Stimulated activated CD4-positive, alpha-beta T cell treated with anti-CD3 and anti-CD28 coated beads, Interleukin-12 subunit alpha, Interleukin-12 subunit beta, amount 100 ng/mL, for 4 hours (primary cell): ENCODE results near the gene DYNC1LI1.
"Not testable (repeated sequence)": the region's sequence is repeated elsewhere in the genome, so short reads cannot be mapped to it uniquely, and the experiment has no call there.

Source experiments
- DNase-seq: peaks from one replicate; pipeline ENCODE4 v3.0.0-alpha.2; 2020

Gene DYNC1LI1

DNA sequence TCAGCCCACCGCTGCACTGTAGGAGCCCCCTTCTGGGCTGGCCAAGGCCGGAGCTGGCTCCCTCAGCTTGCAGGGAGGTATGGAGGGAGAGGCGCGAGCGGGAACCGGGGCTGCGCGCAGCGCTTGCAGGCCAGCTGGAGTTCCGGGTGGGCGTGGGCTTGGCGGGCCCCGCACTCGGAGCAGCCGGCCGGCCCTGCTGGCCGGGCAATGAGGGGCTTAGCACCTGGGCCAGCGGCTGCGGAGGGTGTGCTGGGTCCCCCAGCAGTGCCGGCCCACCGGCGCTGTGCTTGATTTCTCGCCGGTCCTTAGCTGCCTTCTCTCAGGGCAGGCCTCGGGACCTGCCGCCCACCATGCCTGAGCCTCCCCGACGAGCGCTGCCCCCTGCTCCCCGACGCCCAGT is 8.0 kb upstream of the DYNC1LI1 start:
- DNase-seq = not testable (repeated sequence)

DNA sequence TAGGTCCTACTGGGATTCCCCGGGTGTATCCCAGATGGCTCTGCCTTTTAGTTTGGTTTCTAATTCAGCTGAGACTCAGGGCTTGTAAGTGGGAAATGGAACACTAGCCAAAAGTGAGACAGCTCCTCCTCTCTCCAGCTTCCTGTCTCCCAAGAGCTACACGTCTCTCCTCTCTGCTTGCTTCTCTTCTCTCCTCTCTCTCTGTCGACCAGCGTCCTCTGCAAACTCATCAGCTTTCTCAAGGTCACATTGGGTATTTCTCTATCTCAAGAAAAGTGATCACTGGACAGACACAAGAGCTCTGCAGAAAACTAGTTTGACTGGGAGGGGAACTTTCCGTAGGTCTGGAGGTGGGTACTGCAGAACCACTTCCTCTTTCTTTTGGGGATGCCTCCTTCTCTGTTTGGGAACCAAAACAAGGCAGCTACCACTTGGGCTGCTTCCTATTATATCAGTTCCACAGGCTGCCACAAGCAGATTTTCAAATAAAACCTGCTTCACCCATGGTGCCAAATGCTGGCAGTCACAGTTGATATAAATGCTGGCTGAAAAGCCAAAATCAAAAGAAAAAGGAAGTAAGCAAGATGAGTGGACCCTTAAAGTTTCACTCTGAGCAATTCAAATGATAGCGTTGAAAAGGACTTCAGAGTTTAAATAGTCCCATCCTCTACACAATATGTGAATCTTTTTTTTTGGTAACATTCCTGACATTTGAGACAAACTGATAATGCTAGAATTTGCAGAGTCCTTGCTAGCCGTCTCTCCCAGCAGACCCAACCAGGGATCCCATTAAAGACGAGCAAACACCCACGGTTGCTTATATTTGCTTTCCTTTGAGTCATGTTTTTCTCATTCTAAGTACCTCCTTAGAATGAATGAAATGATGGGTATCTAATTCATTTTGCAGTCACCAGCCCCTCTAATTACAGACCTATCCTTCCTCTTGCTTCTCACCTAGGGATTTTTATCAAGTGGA is 7.2 kb upstream of the DYNC1LI1 start:
- DNase-seq = no peak

DNA sequence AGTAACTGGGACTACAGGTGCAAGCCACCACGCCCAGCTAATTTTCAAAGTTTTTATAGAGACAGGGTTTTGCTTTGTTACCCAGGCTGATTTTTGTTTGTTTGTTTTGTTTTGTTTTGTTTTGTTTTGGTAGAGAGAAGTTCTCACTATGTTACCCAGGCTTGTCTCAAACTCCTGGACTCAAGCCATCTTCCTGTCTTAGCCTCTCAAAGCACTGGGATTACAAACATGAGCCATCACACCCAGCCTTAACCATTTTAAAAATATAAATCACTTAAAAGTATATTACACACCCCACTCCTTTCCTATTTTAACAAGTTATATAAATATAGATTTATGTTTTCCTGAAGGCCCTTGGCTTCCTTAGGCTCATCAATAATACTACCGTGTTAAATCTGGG is 6.5 kb upstream of the DYNC1LI1 start:
- DNase-seq = no peak

DNA sequence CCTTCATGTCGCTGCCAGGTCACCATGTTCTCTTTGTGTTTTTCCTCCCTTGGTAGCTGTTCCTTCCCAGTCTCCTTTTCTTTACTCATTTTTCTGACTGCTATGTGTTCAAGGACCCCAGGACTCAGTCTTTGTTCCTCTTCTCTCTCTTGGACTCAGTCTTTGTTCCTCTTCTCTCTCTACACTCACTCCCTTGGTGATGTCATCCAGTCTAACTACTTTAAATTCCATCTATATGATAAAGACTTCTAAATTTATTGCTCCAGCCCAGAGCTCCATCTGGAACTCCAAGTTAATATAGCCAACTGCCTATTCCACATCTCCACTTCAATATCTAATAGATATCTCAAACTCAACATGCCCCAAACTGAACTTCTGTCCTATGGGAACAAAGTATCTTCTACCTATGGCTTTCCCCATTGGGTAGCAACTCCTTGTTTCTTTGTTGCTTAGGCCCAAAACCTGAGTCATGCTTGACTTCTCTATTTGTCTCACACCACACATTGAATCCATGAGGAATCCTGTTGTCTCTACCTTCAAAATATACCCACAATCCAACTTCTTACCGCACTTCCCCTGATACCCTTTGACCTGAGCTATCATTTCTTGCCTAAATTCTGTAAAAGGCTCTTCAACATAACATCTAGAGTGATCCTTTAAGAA is 4.9 kb upstream of the DYNC1LI1 start:
- no peak for DNase-seq

DNA sequence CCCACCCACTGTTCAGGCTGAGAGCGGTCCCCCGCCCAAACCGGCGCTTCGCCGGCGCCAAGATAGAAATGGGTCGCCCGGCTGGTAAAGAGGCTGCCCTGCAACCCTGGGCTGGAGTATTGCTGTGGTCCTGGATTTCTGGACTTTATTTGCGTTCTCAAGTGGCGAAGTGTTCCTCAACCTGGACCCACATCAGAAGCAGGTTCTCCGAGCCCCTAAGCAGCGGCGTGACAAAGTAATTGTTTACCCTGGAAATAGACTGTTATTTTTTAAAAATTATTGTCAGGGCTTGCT is 481 bp upstream of the DYNC1LI1 start:
- no peak for DNase-seq

DNA sequence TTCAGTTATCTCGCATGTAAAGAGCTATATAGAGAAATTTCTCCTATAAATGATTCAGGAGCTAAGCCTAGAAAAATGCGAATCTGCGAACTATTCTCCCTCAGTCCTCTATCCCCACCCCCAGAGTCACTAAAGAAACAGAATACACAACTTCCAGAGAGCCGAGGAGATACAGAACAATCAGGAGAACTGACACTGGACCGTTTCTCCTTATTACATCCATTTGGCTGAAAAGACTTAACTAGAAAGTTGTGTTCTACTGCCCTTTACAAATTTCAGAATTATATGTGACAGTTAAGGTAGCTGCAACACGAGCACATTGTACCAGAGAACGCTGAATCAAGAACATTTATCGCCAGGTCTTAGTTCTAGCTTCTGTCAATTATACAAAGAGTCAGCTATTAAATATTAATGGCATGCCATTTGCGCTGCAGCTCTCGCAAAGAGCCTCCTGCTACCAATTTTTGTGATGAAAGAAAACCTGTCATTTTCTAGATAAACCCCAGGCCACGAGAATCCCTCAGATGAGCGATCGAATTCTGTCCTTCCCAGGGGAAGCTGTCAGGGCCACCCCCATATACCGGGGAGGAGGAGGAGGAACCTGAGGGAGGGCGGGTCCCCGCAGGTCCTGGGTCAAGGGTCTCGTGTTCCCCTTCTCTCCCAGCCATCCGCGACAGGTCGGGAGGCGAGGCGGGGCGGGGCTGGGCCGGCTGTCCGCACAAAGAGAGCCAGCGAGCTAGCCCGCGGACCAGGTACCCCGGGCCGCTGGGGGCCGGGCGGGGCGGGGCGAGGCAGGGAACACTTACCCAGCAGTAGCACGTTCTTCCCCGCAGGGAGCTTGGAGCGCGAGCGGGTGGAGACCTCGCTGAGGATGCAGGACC is 878 bp downstream of the DYNC1LI1 start:
- DNase-seq = peak; percentile 39

DNA sequence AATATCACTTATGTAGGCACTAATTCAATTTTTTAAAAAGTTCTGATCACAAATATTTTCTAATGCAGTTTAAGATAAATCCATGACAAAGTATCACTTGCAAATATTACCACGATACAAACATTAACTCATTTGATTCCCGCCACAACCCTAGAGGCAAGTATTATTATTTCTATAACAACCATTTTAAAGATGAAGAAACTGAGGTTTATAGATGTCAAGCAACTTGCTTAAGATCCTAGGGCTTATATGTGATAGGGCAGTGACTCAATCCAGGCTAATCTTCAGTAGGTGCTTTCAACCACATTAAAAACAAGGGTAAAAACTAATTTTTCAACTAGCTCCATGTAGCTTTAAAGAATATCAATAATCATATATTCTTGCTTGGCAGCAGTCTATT is 1.7 kb downstream of the DYNC1LI1 start:
- DNase-seq = no peak

DNA sequence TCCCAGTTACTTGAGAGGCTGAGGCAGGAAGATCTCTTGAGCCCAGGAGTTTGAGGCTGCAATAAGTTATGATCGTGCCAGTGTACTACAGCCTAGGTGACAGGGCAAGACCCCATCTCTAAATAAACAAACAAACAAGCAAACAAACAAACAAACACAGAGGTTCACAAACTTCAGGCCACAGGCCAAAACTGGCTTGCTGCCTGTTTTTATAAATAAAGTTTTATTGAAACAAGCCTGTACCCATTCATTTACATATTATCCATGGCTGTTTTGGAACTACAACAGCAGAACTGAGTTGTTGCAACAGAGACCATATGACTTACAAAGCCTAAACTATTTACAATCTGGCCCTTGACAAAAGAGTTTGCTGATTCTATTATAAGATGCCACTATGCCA is 6.5 kb downstream of the DYNC1LI1 start:
- DNase-seq = no peak

DNA sequence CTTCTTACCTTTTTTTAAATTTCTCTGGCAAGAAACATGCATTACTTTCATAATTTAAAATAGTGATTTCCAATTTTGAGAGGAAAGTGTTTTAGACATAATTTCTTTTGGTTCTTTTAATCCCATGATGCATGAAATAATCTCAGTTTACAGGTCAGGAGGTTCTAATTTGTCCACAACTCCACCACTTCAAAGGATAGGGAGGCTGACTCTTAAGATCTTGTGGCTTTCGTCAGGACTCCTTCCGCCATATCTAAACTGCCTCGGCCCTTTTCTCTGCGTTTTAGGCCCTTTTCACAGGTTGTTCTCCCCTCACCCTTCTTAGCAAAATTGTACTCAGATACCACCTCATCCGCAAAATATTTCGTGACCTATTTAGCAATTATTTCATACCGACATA is 8.0 kb downstream of the DYNC1LI1 start:
- DNase-seq = no peak

DNA sequence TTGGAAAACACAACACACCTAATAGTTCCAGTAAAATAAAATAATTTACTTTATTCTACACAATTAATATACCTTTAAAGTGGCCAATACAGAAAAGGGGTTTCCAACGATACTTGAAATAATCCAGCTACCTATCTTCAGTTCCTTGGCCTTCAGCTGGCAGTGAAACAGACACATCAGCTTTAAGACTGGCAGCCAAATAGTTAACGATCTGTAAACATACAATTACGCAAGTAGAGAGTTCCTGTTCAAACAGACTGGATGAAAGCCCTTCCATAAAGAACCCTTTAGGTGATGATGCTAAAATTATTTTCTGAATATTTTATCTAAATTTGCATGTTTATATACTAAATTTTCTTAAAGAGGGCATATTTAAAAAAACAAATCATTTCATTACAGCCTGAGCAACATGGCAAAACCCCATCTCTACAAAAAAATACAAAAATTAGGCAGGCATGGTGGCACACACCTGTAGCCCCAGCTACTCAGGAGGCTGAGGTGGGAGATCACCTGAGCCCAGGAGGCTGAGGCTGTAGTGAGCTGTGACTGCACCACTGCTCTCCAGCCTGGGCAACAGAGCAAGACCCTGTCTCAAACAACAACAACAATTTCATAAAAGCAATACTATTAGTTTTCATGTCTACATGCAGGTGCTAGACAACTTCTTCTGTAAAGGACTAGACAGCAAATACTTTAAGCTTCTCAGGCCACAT is 12.9 kb downstream of the DYNC1LI1 start:
- no peak for DNase-seq

DNA sequence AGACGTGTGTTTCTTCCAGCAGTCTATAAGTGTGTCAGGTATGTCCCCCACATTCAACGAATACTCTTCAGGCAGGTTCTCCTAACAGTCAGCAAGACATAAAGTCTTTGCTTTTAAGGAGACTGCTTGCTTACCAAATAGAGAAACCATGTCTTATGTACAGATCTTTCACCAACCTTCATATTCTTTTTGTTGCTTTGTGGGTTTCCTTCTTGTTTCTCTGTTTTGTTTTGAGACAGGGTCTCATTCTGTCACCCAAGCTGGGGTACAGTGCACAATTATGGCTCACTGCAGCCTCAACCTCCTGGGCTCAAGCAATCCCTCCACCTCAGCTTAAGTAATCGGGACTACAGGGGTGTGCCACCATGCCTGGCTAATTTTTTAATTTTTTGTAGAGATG is 14.3 kb downstream of the DYNC1LI1 start:
- DNase-seq = no peak

DNA sequence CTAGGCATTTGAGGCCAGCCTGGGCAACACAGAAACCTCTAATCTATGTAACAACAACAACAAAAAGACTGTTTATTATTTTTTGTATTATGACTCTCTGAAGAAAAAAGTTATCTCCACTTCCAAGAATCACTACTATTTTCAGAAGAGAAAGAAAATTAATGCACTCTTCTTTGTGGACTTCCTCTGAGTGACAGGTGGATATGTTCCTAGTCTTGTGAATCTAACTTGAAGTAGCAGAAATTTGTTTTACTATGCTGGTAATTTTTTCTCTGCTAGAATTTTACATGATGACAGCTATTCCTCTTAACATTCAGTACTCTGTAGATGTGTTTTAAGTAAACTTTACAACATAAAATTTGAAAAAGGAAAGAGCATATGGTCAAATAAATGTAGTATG is 16.7 kb downstream of the DYNC1LI1 start:
- DNase-seq = no peak

DNA sequence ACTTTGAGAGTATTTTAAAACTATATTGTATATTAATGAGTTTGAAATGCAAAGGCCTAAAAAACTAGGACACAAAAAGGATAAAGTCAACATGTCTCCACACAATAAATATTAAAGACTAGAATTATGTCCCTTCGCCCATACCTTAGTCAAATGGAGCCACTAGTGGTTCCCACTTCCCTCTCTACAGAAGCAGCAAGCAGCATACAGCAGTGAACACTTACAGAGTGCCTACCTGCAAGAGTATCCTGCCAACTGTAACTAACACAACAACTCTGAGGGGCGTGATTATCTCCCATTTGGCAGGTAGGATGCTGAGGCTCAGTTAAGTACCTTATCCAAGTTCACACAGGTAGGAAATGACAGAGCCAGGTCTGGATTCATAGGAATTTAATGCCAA is 17.2 kb downstream of the DYNC1LI1 start:
- DNase-seq = no peak

DNA sequence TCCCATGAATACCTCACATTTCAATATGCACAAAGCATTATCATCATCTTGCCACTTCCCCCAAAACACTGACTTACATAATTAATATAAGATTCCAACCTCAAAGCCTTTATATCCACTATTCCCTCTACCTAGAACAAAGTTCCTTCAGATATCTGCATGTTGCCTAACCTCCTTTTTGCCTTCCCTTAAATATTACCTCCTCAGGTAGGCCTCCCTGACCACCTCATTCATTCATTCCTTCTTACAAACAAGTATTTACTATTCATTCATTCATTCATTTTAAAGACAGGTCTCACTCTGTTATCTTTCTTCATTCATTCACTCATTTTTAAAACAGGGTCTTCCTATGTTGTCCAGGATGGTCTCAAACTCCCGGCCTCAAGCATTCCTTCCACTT is 18.6 kb downstream of the DYNC1LI1 start:
- DNase-seq = no peak

DNA sequence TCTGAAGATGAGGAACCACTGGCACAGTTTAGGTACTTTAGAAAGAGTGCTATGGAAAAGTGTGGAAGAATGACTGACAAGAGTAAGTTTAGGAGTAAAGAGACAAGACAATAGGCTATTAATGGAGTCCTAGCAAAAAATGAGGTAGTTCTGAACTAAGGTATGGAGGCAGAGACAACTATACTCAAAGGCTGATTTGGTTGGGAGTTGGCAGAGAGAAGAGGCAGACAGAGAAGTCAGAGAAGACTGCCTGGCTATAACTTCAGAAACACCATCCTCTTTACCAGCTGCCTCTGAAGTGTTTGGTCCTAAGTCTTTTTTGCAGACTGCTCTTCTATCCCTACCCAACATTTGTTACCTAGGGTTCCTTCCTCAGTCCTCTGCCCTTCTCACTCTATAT is 19.2 kb downstream of the DYNC1LI1 start:
- DNase-seq = no peak

DNA sequence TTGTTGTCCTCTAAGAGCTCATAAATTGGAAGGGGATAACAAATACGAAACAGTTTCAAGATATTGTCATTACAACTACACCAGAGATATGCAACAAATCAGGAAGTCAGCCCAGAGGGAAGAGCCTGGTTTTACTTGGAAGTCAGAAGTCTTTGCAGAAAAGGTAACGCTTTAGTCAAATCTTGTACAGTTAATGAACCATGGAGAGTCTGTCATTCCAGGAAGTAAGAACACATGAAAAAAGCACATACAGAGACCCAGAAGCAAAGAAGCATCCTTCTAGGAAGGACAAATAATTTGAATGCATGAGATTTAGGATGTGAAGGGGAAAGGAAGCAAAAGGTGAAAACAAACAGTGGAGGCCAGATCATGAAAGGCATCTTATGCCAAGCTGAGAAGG is 19.6 kb downstream of the DYNC1LI1 start:
- no peak for DNase-seq

DNA sequence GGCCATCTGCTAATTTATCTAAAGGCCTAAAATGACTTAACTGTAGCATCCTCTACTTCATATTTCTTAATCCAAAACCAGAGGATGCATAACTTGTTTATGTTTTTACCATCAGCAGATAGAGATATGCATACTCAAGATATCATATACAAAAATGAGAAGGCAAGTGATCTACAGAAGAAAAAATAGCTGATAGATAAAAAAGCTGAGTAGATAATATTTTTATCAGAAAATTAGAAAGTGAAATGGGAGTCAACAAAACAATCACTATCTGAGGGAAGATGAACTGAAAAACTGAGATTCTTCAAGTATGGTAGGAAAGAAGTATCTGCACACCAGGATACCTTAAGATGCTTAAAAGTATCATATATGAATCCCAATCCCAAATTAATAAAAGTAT is 25.4 kb downstream of the DYNC1LI1 start:
- no peak for DNase-seq

DNA sequence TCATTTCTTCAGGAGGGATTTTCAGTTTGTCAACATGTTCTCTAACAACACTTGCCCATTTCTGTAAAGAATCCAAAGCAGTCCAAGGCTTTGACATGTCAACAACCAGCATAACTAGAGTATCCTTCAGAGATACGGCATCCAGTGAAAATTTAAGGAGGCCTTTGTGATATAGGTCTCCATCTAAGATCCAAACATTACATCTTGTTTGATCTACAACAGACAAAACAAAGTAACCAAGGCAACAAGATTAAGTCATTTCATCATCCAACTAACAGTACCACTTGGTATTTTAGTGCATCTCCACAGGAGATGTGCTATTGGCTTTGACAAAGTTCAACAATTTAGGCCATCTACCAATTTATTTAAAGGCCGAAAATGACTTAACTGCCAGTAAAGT is 25.8 kb downstream of the DYNC1LI1 start:
- no peak for DNase-seq

DNA sequence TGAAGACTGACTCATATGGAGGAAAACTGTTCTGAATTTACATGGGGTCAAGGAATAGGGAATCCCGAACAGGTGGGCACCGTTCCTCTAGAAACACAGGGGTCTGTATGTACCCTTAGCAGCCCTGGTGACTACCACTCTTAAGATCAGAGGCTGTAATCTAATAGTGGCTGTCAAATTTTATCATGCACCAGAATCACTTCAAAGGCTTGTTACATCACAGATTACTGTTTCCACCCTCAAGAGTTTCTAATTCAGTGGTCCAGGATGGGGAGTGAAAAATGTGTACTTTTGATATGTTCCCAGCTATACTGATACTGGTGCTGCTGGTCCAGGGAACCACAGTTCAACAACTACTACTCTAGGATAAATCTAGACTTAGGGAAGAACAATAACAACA is 27.9 kb downstream of the DYNC1LI1 start:
- no peak for DNase-seq

DNA sequence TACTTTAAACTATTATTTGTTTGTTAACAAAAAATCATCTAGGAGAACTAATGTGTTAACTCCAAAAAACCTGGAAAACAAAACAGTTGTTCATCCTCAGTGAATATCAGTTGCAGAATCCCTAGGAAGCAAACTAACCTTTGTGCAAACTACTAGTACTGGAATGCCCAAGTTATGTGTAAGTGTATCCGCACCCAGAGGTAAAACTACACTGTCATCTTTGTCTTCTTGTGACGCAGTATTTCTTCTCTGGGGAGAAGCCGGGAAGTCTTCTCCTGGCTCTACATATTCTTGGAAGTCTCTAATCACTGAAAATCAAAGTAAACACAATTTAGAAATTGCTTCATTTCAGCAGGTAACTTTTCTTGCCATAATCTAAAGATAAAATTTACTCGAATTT is 29.8 kb downstream of the DYNC1LI1 start:
- DNase-seq = no peak

DNA sequence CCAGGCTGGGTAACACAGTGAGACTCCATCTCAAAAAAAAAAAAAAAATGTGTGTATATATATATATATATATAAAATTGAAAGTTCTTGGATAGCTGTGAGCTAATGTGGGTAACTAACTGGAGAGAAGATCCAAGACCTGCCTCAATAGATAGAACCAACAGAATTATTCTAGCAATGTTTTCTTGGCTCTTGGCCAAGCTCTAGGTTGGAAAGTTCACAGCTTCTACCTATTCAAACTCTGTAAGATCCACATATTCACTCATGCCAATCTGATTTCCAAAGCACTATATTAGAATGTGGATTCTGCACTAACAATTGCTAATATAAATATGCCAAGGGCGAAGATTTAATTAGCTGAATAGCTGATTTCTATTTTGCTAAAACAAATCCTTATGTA is 38.2 kb downstream of the DYNC1LI1 start:
- DNase-seq = no peak

DNA sequence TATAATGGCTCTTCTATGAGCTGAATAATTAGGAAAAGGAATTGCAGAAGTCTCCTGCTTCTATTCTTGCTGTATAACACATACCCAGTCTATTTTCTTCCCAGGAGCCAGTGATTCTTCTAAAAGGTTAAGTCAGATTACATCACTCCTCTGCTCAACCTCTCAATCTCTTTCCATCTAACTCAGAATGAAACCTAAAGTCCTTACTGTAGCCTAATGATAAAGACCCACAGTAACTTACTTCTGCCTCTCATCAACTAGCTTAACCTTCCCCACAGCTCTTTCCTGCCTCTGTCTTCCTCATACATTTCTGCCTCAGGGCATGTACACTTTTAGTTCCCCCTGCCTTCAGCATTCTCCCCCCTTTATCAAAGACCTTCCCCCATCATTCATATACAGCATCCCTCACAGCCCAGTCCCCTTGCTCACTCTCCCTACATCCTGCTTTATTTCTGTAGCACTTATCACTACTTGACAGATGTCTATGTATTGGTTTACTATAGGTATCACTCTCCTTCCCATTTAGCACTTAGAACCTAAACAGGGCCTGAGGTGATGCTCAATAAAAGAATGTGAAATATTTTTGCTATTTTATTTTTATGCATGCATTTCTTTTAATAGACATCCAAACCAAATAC is 39.5 kb downstream of the DYNC1LI1 start:
- no peak for DNase-seq

DNA sequence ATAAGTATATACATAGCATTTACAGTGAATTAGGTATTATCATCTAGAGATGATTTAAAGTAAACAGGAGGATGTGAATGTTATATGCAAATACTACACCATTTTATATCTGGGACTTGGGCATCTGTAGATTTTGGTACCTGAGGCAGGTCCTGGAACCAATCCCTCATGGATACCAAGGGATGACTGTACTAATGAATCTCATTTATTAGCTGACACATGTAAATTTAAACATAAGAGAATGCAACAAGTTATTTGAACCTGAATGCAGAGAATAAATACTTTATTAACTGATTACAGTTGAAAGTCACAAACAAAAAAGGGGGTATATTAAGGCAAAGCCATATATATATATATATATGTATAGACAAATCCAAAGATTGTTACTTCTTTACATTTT is 44.9 kb downstream of the DYNC1LI1 start:
- no peak for DNase-seq
